HepG2 (cell line): ENCODE results near the gene SV2A. TPM values are rescaled to one million over a fixed set of nuclear protein-coding genes. Genes with fewer than 3 reads are reported as not detected.

Source experiments
- ATAC-seq: fragments of 200-7000 bp; cut with Tn5 transposase; 3 replicates; pipeline ENCODE4 v1.9.1; 2020; ENCODE audit warnings: mild to moderate bottlenecking, moderate library complexity
- BruUV-seq: library from RNA; stranded (reverse); fragments of 400-500 nt; replicated peaks from 2 replicates; lab custom pipeline; 2021; lab: Mats Ljungman, UMichigan
- CTCF ChIA-PET: fragments of 300-600 bp; formaldehyde crosslinking; extraction: SDS; loops from one replicate; lab custom pipeline; 2021; ENCODE audit warnings: low total read pairs, inconsistent platforms, low intra/inter-chr PET ratio; lab: Yijun Ruan, JAX
- POLR2A ChIA-PET: fragments of 350-600 bp; sonication (Branson Sonifier 250); formaldehyde crosslinking; loops from one replicate; lab custom pipeline; 2020; ENCODE audit warnings: antibody characterized with exemption, inconsistent platforms; lab: Yijun Ruan, JAX
- DNase-seq: peaks from one replicate; pipeline ENCODE4 v3.0.0-alpha.2; 2015; ENCODE audit warnings: low spot score
- FAIRE-seq: peaks from 3 replicates; lab custom pipeline; 2011; peaks lifted over from hg19 to GRCh38; lab: Jason Lieb, UNC
- H2AFZ ChIP-seq: one replicate; pipeline ENCODE4 v1.6.1; 2011; ENCODE audit warnings: low read length, inconsistent platforms
- H3K27ac ChIP-seq: fragments of 300-600 bp; 3 replicates; pipeline ENCODE4 v1.8.0; 2011; ENCODE audit warnings: mixed run types, mild to moderate bottlenecking, mixed read lengths, low read length, inconsistent platforms; ENCODE audit not compliant: insufficient read depth; ENCODE audit errors: extremely low read length
- H3K27me3 ChIP-seq, 2 experiments: fragments of 200-600 bp in 1 of 2; 2 replicates in 1 of 2; 3 replicates in 1 of 2; pipeline versions ENCODE4 v1.6.0 to v1.8.0; 2011; ENCODE audit warnings: low read length in 2 of 2, mild to moderate bottlenecking in 2 of 2, moderate library complexity in 2 of 2, inconsistent platforms in 1 of 2; ENCODE audit not compliant: insufficient read depth in 2 of 2, control insufficient read depth in 1 of 2
- H3K36me3 ChIP-seq, 2 experiments: fragments of 200-600 bp in 1 of 2; replicated peaks in 1 of 2; 2 replicates in 1 of 2; 3 replicates in 1 of 2; pipeline versions ENCODE4 v1.5.1 to v1.8.0; 2011; ENCODE audit warnings: low read length in 2 of 2, inconsistent platforms in 1 of 2; ENCODE audit not compliant: insufficient read depth in 2 of 2, control insufficient read depth in 1 of 2
- H3K4me1 ChIP-seq: 2 replicates; pipeline ENCODE4 v1.5.1; 2012; ENCODE audit warnings: low read length, inconsistent platforms; ENCODE audit not compliant: insufficient read depth
- H3K4me2 ChIP-seq: 2 replicates; pipeline ENCODE4 v1.6.0; 2011; ENCODE audit warnings: low read depth, low read length, inconsistent platforms
- H3K4me3 ChIP-seq, 3 experiments: fragments of 200-600 bp in 1 of 3; sonication (generic), shearing (Covaris generic) in 1 of 3; replicated peaks in 1 of 3; 2 replicates each; pipeline ENCODE4 v1.5.1; 2011 to 2016; ENCODE audit warnings: low read length in 3 of 3, inconsistent platforms in 2 of 3, low read depth in 2 of 3, mild to moderate bottlenecking in 2 of 3, control low read depth in 1 of 3, mixed read lengths in 1 of 3; ENCODE audit not compliant: insufficient read depth in 1 of 3
- H3K79me2 ChIP-seq: one replicate; pipeline ENCODE4 v1.6.1; 2011; ENCODE audit warnings: low read length, inconsistent platforms; ENCODE audit not compliant: insufficient read depth
- H3K9ac ChIP-seq: 2 replicates; pipeline ENCODE4 v1.6.0; 2011; ENCODE audit warnings: mild to moderate bottlenecking, low read depth, low read length, inconsistent platforms; ENCODE audit not compliant: insufficient read depth
- H3K9me3 ChIP-seq: 2 replicates; pipeline ENCODE4 v1.5.1; 2012; ENCODE audit warnings: mild to moderate bottlenecking, low read length
- H4K20me1 ChIP-seq: 2 replicates; pipeline ENCODE4 v1.6.0; 2011; ENCODE audit warnings: inconsistent platforms, mild to moderate bottlenecking, low read length, moderate library complexity; ENCODE audit not compliant: insufficient read depth
- ARNT ChIP-seq: fragments of 450-650 bp; IDR thresholded peaks from 2 replicates; pipeline ENCODE4 v1.6.1; 2017
- KIAA2018 ChIP-seq: sonication (generic); formaldehyde crosslinking; IDR thresholded peaks from 2 replicates; pipeline ENCODE4 v1.5.0; 2020; ENCODE audit warnings: mild to moderate bottlenecking, missing genetic modification reagents, borderline replicate concordance
- NFIC ChIP-seq: IDR thresholded peaks from 2 replicates; pipeline ENCODE4 v1.6.1; 2012; ENCODE audit warnings: mild to moderate bottlenecking, low read length, inconsistent platforms
- PCBP2 ChIP-seq: fragments of 200-400 bp; formaldehyde crosslinking; optimal IDR thresholded peaks from 2 replicates; pipeline ENCODE3; 2018; ENCODE audit warnings: low read length, low read depth; ENCODE audit not compliant: poor library complexity, severe bottlenecking
- PHF8 ChIP-seq: sonication (generic); formaldehyde crosslinking; IDR thresholded peaks from 2 replicates; pipeline ENCODE4 v1.5.0; 2020; ENCODE audit warnings: missing genetic modification reagents
- SOX5 ChIP-seq: IDR thresholded peaks from 2 replicates; pipeline ENCODE4 v1.6.1; 2016; ENCODE audit warnings: borderline replicate concordance
- ZNF44 ChIP-seq: sonication (generic); formaldehyde crosslinking; IDR thresholded peaks from 2 replicates; pipeline ENCODE4 v1.5.1; 2020; ENCODE audit warnings: mild to moderate bottlenecking, missing genetic modification reagents
- WGBS: methylation state at CpG from one replicate; pipeline ENCODE4 v1.1.6; 2017; ENCODE audit warnings: low lambda C conversion rate; 5-methylcytosine and 5-hydroxymethylcytosine counted together
- in situ Hi-C: cut with HindIII; loops from 2 replicates; pipeline ENCODE4 v1.10.0; 2017; ENCODE audit warnings: low pct_unique_long_range_greater_than_20kb; ENCODE audit not compliant: extremely low pct_ligation_motif_present
- intact Hi-C: fragments of 100-400 bp; cut with micrococcal nuclease; formaldehyde crosslinking; loops from one replicate; pipeline ENCODE4 v1.10.0; 2022; ENCODE audit not compliant: unreplicated experiment
- polyA plus RNA-seq, 8 experiments: library from polyadenylated mRNA; depleted of rRNA in 3 of 8; stranded (reverse) in 7 of 8; unstranded in 1 of 8; fragments of >200 nt; fragmentation: Illumina TruSeq in 4 of 8; extraction: Trizol in 4 of 8; gene quantifications; 2 replicates each; pipeline versions ENCODE4 v1.2.1 to v1.2.3, GENCODE V29; 2011 to 2016; ENCODE audit warnings: low read depth in 4 of 8, missing spikeins in 1 of 8, mixed read lengths in 1 of 8; ENCODE audit not compliant: insufficient read depth in 1 of 8
- total RNA-seq, 5 experiments: library from RNA; depleted of rRNA; stranded (reverse); fragments of >200 nt; fragmentation: Illumina TruSeq; extraction: Trizol; gene quantifications; 2 replicates each; pipeline ENCODE4 v1.2.3, GENCODE V29; 2016; ENCODE audit warnings: low read depth in 1 of 5
- TF ChIP-seq, protein P1 (sequence below): sonication (generic); formaldehyde crosslinking; IDR thresholded peaks from 2 replicates; pipeline ENCODE4 v1.5.0; 2020; ENCODE audit warnings: mild to moderate bottlenecking, missing genetic modification reagents, borderline replicate concordance
- TF ChIP-seq, protein P2 (sequence below): IDR thresholded peaks from 2 replicates; pipeline ENCODE4 v1.6.1; 2016; ENCODE audit warnings: missing compliant biosample characterization, missing genetic modification reagents, borderline replicate concordance

The SV2A gene
- total and polyA plus RNA-seq, 2 of the 13 experiments (the other 11 are each of a cell fraction or from before 2014, with no cell fraction given): 0.84 to 1.9 TPM

DNA sequence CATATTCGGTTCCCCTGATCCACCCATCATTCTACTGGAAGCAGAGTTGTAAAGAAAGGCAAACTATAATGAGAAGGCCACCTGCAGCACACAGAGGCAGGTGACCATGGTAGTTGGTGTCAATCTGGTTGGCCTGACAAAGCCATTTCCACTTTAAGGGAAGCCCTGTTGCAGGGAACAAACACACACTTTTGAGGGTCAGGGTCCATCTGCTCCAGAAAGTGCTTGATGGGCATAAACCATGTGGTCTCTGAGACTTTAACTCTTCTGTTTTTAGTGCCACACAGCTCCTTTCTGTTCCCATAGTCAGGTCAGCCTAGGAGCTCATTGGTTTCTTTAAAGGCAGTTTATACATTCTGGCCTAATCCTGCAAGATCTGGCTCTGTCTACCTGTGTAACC lies 35.8 kb downstream of the SV2A start (continued):
- TF ChIP-seq KIAA2018: no peak

GRCh38 chr1:149879556-149879955 lies 38.1 kb downstream of the SV2A start:
- H3K79me2 ChIP-seq: no peaks in the 10 kb centered on the region
- no peaks in the 10 kb centered on the region for H3K36me3 ChIP-seq
- no TSS peak for BruUV-seq
- no peaks in the 10 kb centered on the region for H3K27me3 ChIP-seq
- ChIA-PET POLR2A (no interaction called here), CTCF (no interaction called here)
- no peak for DNase-seq
- no peak overlapping the region for H3K9ac ChIP-seq
- in situ Hi-C loops: no loop called here
- 54% methylated on average over 1 of the region's 1 CpG for WGBS
- H3K9me3 ChIP-seq: no peaks in the 10 kb centered on the region
- FAIRE-seq: no peak
- H4K20me1 ChIP-seq: no peaks in the 10 kb centered on the region
- H3K27ac ChIP-seq: no peak overlapping the region
- no peak for ATAC-seq
- no peak overlapping the region for H3K4me3 ChIP-seq
- H3K4me1 ChIP-seq: peaks cover 23% of the 10 kb centered on the region
- H3K4me2 ChIP-seq: no peak overlapping the region
- intact Hi-C loops: no loop called here
- H2AFZ ChIP-seq: no peak overlapping the region
- TF ChIP-seq, protein P1, sequence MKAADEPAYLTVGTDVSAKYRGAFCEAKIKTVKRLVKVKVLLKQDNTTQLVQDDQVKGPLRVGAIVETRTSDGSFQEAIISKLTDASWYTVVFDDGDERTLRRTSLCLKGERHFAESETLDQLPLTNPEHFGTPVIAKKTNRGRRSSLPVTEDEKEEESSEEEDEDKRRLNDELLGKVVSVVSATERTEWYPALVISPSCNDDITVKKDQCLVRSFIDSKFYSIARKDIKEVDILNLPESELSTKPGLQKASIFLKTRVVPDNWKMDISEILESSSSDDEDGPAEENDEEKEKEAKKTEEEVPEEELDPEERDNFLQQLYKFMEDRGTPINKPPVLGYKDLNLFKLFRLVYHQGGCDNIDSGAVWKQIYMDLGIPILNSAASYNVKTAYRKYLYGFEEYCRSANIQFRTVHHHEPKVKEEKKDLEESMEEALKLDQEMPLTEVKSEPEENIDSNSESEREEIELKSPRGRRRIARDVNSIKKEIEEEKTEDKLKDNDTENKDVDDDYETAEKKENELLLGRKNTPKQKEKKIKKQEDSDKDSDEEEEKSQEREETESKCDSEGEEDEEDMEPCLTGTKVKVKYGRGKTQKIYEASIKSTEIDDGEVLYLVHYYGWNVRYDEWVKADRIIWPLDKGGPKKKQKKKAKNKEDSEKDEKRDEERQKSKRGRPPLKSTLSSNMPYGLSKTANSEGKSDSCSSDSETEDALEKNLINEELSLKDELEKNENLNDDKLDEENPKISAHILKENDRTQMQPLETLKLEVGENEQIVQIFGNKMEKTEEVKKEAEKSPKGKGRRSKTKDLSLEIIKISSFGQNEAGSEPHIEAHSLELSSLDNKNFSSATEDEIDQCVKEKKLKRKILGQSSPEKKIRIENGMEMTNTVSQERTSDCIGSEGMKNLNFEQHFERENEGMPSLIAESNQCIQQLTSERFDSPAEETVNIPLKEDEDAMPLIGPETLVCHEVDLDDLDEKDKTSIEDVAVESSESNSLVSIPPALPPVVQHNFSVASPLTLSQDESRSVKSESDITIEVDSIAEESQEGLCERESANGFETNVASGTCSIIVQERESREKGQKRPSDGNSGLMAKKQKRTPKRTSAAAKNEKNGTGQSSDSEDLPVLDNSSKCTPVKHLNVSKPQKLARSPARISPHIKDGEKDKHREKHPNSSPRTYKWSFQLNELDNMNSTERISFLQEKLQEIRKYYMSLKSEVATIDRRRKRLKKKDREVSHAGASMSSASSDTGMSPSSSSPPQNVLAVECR (CRISPR knock-in tag): no peak
- TF ChIP-seq ZNF44 (no peak), SOX5 (CRISPR knock-in tag) (no peak), NFIC (no peak), PCBP2 (no peak), PHF8 (CRISPR knock-in tag) (no peak), ARNT (no peak)
- TF ChIP-seq, protein P2, sequence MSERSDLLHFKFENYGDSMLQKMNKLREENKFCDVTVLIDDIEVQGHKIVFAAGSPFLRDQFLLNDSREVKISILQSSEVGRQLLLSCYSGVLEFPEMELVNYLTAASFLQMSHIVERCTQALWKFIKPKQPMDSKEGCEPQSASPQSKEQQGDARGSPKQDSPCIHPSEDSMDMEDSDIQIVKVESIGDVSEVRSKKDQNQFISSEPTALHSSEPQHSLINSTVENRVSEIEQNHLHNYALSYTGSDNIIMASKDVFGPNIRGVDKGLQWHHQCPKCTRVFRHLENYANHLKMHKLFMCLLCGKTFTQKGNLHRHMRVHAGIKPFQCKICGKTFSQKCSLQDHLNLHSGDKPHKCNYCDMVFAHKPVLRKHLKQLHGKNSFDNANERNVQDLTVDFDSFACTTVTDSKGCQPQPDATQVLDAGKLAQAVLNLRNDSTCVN (CRISPR knock-in tag): no peak
